ENCODE data around the gene LEF1.

LEF1 gene

GRCh38 chr4:108168671-108169523, at the start of gene LEF1:
TSS of gene LEF1 (minus strand) at chr4:108168932. CDS start at chr4:108167767, 1,165 bp downstream.
- peak; percentile 58 for DNase-seq (ENCODE audit: low read depth)

- no peak for DNase-seq (ENCODE audit: low read depth)
Observed at GRCh38 chr4:108216510-108216909, 47.8 kb upstream of the LEF1 start.

GRCh38 chr4:108215055-108215454, 46.3 kb upstream of the LEF1 start:
- no peak for DNase-seq (ENCODE audit: low read depth)

- DNase-seq (ENCODE audit: low read depth): no peak
Observed at GRCh38 chr4:108213723-108214122, 45.0 kb upstream of the LEF1 start.

GRCh38 chr4:108213308-108213707, 44.6 kb upstream of the LEF1 start:
- no peak for DNase-seq (ENCODE audit: low read depth)

- DNase-seq (ENCODE audit: low read depth): no peak
Observed at GRCh38 chr4:108210989-108211835, 42.5 kb upstream of the LEF1 start.

- DNase-seq (ENCODE audit: low read depth): no peak
Observed at GRCh38 chr4:108209489-108209888, 40.8 kb upstream of the LEF1 start.

GRCh38 chr4:108205859-108206258, 37.1 kb upstream of the LEF1 start:
- no peak for DNase-seq (ENCODE audit: low read depth)

- no peak for DNase-seq (ENCODE audit: low read depth)
Observed at GRCh38 chr4:108204518-108204917, 35.8 kb upstream of the LEF1 start.

- DNase-seq (ENCODE audit: low read depth): no peak
Observed at GRCh38 chr4:108203377-108203776, 34.6 kb upstream of the LEF1 start.

- DNase-seq (ENCODE audit: low read depth): no peak
Observed at GRCh38 chr4:108201774-108202173, 33.0 kb upstream of the LEF1 start.

- no peak for DNase-seq (ENCODE audit: low read depth)
Observed at GRCh38 chr4:108199881-108200280, 31.1 kb upstream of the LEF1 start.

- DNase-seq (ENCODE audit: low read depth): no peak
Observed at GRCh38 chr4:108193886-108194672, 25.3 kb upstream of the LEF1 start.

GRCh38 chr4:108192935-108193334, 24.2 kb upstream of the LEF1 start:
- no peak for DNase-seq (ENCODE audit: low read depth)

GRCh38 chr4:108192056-108192455, 23.3 kb upstream of the LEF1 start:
- DNase-seq (ENCODE audit: low read depth): no peak

- DNase-seq (ENCODE audit: low read depth): no peak
Observed at GRCh38 chr4:108191269-108191914, 22.7 kb upstream of the LEF1 start.

- no peak for DNase-seq (ENCODE audit: low read depth)
Observed at GRCh38 chr4:108188770-108189169, 20.0 kb upstream of the LEF1 start.

GRCh38 chr4:108185252-108185651, 16.5 kb upstream of the LEF1 start:
- DNase-seq (ENCODE audit: low read depth): no peak

GRCh38 chr4:108184453-108185049, 15.8 kb upstream of the LEF1 start:
- DNase-seq (ENCODE audit: low read depth): no peak

- no peak for DNase-seq (ENCODE audit: low read depth)
Observed at GRCh38 chr4:108181704-108182103, 13.0 kb upstream of the LEF1 start.

GRCh38 chr4:108180513-108180912, 11.8 kb upstream of the LEF1 start:
- DNase-seq (ENCODE audit: low read depth): no peak
